HG03439 (cell line): Measurements from ENCODE around the gene RAB12.

Experiments used
- ATAC-seq: cut with Tn5 transposase; IDR thresholded peaks from one replicate; pipeline ENCODE4 v1.9.1; 2021; ENCODE audit warnings: mild to moderate bottlenecking, moderate library complexity; ENCODE audit not compliant: unreplicated experiment

The RAB12 gene

GRCh38 chr18:8681196-8681595 is 72.0 kb downstream of the RAB12 start:
- ATAC-seq, result no peak

- ATAC-seq, result no peak
These were observed 75.3 kb downstream of the RAB12 start for GRCh38 chr18:8684577-8684976.

GRCh38 chr18:8685141-8685913 is 76.1 kb downstream of the RAB12 start:
- ATAC-seq, result no peak

- no peak for ATAC-seq
These were observed 76.6 kb downstream of the RAB12 start for GRCh38 chr18:8685914-8686216.

GRCh38 chr18:8686611-8687010 is 77.4 kb downstream of the RAB12 start:
- no peak for ATAC-seq

- ATAC-seq, result no peak
These were observed 79.1 kb downstream of the RAB12 start for GRCh38 chr18:8688216-8688800.

- ATAC-seq, result no peak
These were observed 79.6 kb downstream of the RAB12 start for GRCh38 chr18:8688816-8689215.
